Fibroblast of skin of scalp (primary cell): Measurements from ENCODE around the gene ACADVL.

Experiments used
- DNase-seq: peaks from one replicate; pipeline ENCODE4 v3.0.0-alpha.2; 2013

ACADVL gene

DNA sequence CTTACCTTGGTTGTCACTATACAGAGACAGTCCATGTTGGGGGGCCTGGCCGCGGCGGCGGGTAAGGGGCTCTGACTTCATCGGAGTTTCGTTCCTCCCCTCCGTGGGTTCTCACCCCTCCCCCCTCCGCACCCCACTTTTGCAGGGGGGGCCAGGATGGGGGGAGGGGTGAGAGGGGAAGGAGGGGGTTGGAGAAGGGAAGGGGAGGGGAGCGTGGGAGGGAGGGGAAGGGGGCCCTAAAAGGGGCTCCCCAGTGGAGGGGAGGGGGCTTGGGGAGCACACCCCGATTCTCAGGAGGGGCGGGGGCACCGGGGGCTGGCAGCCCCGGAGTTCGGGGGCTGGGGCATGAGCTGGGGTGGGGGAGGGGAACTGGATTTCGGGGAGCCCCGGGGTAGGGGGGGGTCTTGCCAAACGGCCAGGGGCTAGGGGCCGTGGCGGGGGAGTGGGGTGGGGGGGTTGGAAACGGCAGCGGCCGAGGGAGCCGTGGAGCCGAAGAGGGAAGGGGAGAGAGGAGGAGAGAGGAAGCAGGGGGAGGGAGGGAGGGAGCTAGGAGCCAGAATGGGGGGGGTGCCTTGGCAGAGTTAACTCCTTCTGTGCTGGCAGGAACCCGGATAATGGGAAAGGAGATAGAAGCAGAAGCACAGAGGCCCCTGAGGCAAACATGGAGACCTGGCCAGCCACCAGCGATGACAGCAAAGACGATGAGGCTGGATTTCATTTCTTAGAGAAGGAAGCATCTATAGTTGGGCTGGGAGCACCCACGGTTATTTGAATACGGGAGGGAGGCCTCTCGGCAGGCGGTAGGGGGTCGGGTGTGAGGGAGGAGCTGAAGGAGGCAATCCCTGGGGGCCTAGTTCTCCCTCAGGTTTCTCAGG, 2.4 kb upstream of the ACADVL start:
- DNase-seq: peak; percentile 84

- no peak for DNase-seq
Measured at GRCh38 chr17:7218166-7218565, 1.6 kb upstream of the ACADVL start.

- DNase-seq: no peak
Measured at GRCh38 chr17:7218758-7219157, 980 bp upstream of the ACADVL start.

GRCh38 chr17:7219229-7219811, 418 bp upstream of the ACADVL start:
- DNase-seq: no peak

DNA sequence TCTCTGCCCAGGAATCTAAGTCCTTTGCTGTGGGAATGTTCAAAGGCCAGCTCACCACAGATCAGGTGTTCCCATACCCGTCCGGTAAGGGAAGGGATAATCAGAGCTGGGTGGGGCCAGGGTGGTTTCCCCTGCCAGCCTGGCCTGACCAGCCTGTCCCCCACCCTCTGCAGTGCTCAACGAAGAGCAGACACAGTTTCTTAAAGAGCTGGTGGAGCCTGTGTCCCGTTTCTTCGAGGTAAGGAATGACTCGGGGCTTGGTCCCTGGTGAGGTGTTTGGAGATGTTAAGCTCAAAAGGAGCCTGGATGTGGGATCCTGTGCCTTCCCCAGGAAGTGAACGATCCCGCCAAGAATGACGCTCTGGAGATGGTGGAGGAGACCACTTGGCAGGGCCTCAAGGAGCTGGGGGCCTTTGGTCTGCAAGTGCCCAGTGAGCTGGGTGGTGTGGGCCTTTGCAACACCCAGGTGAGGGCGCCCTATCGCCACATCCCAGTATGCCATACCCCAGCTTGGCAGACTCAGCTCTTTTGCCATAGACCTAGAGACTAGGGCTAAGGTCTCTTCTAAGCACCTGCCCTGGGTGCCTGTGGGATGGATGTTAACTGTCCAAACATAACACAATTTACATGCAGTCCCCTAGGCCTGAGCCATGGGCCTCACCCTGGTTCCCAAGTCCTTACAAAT, 997 bp downstream of the ACADVL start:
- DNase-seq: peak; percentile 55

DNA sequence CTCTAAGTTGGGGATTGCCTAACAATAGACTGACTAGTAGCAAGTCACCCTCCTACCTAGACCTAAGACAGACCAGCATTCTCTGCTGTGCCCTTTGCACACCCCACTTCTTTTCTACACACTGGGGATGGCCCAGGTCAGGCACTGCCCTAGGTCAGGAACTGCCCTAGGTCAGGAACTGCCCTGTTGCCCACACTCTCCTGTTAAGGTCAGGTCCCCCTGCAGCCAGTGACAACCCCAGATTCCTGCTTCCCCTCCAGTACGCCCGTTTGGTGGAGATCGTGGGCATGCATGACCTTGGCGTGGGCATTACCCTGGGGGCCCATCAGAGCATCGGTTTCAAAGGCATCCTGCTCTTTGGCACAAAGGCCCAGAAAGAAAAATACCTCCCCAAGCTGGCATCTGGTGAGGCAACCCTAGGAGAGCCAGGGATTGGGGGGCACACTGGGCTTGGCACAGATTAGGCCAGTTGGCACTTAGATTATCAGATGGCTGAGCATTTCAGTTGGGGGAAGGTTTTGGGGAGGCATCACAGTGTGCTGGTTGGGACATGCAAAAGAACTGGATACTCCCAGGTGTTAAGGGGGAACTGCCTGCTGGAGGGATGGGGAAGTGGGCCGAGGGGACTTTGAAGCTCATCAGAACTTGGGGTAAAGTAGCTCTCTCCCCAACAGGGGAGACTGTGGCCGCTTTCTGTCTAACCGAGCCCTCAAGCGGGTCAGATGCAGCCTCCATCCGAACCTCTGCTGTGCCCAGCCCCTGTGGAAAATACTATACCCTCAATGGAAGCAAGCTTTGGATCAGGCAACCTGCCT, 1.7 kb downstream of the ACADVL start:
- no peak for DNase-seq

GRCh38 chr17:7222093-7222971, 2.6 kb downstream of the ACADVL start:
- DNase-seq: no peak

DNA sequence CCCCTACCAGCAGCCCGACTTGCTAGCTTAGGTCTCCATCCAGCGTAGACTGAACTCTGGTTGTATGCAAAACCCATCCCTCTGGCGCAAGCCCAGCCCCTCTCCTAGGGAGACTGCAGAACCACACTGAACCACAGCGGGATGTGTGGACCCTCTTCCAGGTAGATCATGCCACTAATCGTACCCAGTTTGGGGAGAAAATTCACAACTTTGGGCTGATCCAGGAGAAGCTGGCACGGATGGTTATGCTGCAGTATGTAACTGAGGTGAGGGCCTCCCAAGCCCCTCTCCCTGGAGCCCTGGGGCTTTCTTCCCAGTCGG, 3.2 kb downstream of the ACADVL start:
- no peak for DNase-seq

DNA sequence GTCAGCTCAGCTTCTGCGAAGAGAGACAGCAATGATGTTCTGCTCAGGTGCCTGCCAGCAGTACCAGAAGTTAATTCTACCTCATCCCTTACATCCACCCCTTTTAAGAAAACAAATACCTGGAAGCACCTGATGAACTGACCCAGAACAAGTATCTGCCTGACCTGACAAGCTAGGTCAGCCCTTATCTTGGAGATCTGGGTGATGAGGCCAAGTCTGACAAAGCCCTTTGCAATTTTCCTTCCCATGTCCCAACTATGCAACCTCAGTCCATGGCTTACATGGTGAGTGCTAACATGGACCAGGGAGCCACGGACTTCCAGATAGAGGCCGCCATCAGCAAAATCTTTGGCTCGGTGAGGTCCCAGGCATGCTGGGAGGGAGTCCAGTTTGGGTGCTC, 3.6 kb downstream of the ACADVL start:
- no peak for DNase-seq

GRCh38 chr17:7224110-7224509, 4.4 kb downstream of the ACADVL start:
- DNase-seq: no peak

DNA sequence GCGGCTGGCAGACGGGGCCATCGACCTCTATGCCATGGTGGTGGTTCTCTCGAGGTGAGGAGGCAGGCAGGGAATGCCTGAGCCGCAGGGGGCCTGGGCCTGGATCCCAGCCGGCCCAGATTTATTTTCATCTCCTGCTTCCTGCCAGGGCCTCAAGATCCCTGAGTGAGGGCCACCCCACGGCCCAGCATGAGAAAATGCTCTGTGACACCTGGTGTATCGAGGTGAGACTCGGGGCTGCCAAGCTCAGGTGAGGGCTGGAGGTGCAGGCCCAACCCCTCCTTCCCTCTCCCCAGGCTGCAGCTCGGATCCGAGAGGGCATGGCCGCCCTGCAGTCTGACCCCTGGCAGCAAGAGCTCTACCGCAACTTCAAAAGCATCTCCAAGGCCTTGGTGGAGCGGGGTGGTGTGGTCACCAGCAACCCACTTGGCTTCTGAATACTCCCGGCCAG, 4.9 kb downstream of the ACADVL start:
- DNase-seq: no peak

GRCh38 chr17:7225711-7226331, 6.1 kb downstream of the ACADVL start:
- DNase-seq: no peak

DNA sequence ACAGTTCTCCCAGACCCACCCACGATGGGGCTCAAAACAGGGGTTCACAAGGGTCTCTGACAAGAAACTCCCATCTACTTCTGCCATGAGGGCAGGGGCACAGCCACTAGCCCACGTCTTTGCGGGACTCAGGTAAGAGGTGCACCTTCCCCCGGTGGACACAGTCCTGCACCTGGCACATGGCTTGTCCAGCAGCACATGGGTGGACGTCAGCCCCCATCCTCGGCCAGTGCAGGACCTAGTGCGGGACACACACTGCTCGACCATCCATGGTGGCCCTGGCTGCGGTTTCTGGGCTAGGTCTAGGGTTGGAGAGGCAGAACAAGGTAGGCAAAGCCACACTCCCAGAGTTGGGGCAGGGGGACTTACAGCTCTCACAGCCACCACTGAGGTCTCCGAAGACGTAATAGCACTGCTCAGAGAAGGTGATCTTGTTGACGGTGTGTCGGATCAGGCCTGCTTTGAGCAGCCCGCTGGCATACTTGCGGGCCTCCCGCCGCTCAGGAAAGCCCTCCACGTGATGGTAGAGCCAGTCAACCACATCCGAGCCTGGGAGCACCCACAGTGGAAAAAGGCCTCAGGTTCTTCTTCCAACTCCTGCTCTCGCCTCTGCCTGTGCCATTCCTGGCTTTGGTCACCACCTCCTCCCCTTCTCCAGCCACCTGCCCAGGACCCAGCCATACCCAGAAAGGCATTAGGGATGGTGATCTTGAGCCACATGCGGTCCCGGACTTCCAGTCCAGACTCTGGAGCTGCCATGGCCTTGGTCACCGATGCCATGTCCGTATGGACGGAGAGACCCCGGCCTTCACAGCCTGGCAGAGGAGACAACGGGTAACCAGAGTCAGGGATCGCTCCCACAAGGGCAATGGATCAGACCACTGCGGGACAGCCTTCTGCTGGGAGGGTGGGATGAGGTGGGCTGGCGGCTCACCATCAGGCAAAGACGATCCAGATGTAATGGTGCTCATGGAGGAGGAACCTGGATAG, 7.3 kb downstream of the ACADVL start:
- no peak for DNase-seq

DNA sequence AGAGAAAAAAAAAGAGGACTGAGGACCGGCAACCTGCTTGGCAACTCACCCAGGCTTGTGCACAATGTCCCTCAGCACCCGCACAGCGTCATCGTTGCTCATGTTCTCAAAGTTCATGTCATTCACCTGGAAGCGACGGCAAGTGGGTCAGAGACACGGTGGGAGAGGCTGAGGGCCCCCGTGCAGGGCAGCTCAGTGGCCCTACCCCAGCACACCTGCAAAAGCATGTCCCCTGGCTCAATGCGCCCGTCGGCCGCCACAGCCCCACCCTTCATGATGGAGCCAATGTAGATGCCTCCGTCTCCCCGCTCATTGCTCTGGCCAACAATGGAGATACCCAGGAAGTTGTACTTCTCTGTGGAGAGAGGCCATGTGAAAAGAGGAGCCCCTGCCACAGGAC, 9.2 kb downstream of the ACADVL start:
- DNase-seq: no peak

DNA sequence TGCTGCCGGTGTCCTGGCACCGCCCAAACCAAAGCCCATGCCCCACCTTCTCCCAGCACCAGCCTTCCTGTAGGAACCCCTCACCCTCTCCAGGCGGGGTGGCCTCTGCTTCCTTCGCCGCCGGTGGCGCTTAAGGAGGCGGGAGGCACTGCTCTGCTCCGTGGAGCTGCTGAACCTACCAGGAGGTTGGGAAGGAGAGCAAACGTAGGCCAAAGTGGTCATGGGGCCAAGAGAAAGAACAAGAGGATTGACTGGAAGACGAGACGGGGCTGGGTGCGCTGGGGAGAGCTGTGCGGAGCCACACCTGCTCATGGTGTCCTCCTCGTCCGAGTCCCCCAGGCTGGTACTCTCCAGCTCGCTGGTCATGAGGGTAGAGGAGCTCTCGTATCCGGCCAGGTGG, 9.8 kb downstream of the ACADVL start:
- no peak for DNase-seq

- DNase-seq: no peak
Measured at GRCh38 chr17:7232114-7232513, 12.4 kb downstream of the ACADVL start.

- DNase-seq: no peak
Measured at GRCh38 chr17:7233701-7234082, 14.0 kb downstream of the ACADVL start.

- peak; percentile 96 for DNase-seq
Measured at GRCh38 chr17:7234083-7234951, 14.6 kb downstream of the ACADVL start, which contains the start of gene DVL2. Gene DVL2, minus strand, starts transcription at chr17:7234517. Its CDS starts 255 bp downstream, at chr17:7234262.
